Panc1 (cell line): ENCODE measurements around the gene RSPH1.

Experiments
- CTCF ChIP-seq: fragments of 450-650 bp; IDR thresholded peaks from 2 replicates; pipeline ENCODE4 v1.5.1; 2017; ENCODE audit warnings: mild to moderate bottlenecking
- POLR2AphosphoS5 ChIP-seq: IDR thresholded peaks from 2 replicates; pipeline ENCODE4 v1.6.1; 2012; ENCODE audit warnings: mild to moderate bottlenecking, low read depth, low read length, moderate library complexity
- SIN3A ChIP-seq: IDR thresholded peaks from 2 replicates; pipeline ENCODE4 v1.6.1; 2012; ENCODE audit warnings: low read depth, mild to moderate bottlenecking, low read length, moderate library complexity, borderline replicate concordance; ENCODE audit not compliant: insufficient read depth
- TCF7L2 ChIP-seq: IDR thresholded peaks from 2 replicates; pipeline ENCODE4 v1.6.1; 2011; ENCODE audit warnings: mild to moderate bottlenecking, low read depth, low read length, inconsistent platforms
- TF ChIP-seq, protein P1 (sequence below), 2 experiments: IDR thresholded peaks; 2 replicates each; pipeline ENCODE4 v1.6.1; 2011 to 2012; ENCODE audit warnings: low read depth in 2 of 2, control low read depth in 1 of 2, low read length in 1 of 2, mild to moderate bottlenecking in 1 of 2, moderate library complexity in 1 of 2; ENCODE audit not compliant: insufficient read depth in 1 of 2

DNA sequence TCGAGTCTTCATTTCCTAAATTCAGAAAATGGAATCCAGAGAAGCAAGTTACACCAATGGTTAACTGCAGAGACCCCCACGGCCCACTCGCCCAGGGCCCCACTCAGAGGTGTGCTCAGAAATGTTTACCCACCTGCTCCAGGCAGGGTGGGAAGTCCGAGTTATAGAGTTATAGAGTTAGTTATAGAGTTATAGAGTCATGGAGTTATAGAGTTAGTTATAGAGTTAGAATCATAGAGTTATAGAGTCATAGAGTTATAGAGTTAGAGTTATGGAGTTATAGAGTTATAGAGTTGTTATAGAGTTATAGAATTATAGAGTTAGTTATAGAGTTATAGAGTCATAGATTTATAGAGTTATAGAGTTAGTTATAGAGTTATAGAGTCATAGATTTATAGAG is 60.6 kb downstream of the RSPH1 start:
- TF ChIP-seq CTCF (no peak), SIN3A (no peak), TCF7L2 (no peak), POLR2AphosphoS5 (no peak)
- TF ChIP-seq, protein P1, sequence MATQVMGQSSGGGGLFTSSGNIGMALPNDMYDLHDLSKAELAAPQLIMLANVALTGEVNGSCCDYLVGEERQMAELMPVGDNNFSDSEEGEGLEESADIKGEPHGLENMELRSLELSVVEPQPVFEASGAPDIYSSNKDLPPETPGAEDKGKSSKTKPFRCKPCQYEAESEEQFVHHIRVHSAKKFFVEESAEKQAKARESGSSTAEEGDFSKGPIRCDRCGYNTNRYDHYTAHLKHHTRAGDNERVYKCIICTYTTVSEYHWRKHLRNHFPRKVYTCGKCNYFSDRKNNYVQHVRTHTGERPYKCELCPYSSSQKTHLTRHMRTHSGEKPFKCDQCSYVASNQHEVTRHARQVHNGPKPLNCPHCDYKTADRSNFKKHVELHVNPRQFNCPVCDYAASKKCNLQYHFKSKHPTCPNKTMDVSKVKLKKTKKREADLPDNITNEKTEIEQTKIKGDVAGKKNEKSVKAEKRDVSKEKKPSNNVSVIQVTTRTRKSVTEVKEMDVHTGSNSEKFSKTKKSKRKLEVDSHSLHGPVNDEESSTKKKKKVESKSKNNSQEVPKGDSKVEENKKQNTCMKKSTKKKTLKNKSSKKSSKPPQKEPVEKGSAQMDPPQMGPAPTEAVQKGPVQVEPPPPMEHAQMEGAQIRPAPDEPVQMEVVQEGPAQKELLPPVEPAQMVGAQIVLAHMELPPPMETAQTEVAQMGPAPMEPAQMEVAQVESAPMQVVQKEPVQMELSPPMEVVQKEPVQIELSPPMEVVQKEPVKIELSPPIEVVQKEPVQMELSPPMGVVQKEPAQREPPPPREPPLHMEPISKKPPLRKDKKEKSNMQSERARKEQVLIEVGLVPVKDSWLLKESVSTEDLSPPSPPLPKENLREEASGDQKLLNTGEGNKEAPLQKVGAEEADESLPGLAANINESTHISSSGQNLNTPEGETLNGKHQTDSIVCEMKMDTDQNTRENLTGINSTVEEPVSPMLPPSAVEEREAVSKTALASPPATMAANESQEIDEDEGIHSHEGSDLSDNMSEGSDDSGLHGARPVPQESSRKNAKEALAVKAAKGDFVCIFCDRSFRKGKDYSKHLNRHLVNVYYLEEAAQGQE (IDR thresholded peaks at IDR 0.05; ENCODE audit: insufficient read depth in 1 of 2, low read depth in 2 of 2, low read length in 1 of 2): no peak
